ENCODE data around the gene TNK1.

DNA sequence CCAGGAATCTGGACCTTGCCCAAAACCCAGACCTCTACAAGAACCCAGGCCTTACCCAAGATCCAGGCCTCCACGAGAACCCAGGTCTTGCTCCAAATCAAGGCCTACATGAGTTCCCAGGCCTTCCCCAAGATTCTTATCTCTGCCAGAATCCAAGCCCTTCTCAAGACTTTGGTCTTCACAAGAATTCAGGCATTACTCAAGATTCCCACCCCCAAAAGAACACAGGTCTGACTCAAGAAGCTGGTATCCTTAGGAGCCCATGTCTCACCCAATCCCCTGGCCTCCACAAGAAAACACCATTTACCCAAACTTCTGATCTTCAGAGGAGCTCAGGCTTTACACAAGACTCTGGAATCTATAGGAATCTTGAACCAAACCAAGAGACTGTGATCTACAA lies 50.3 kb downstream of the TNK1 start:
- TF ChIP-seq, protein P1, sequence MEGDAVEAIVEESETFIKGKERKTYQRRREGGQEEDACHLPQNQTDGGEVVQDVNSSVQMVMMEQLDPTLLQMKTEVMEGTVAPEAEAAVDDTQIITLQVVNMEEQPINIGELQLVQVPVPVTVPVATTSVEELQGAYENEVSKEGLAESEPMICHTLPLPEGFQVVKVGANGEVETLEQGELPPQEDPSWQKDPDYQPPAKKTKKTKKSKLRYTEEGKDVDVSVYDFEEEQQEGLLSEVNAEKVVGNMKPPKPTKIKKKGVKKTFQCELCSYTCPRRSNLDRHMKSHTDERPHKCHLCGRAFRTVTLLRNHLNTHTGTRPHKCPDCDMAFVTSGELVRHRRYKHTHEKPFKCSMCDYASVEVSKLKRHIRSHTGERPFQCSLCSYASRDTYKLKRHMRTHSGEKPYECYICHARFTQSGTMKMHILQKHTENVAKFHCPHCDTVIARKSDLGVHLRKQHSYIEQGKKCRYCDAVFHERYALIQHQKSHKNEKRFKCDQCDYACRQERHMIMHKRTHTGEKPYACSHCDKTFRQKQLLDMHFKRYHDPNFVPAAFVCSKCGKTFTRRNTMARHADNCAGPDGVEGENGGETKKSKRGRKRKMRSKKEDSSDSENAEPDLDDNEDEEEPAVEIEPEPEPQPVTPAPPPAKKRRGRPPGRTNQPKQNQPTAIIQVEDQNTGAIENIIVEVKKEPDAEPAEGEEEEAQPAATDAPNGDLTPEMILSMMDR (conservative IDR thresholded peaks at IDR 0.05) = no peak
- no peak for TF ChIP-seq ZFX (IDR thresholded peaks at IDR 0.05)

Data from C4-2B (cell line).